CD4-positive, alpha-beta T cell (primary cell): Measurements from ENCODE around the gene PLAAT3. TPM values are rescaled to one million over a fixed set of nuclear protein-coding genes. Genes with fewer than 3 reads are reported as not detected.
"Not testable (repeated sequence)": the region's sequence is repeated elsewhere in the genome, so short reads cannot be mapped to it uniquely, and the experiment has no call there.

ENCODE experiments used
- ATAC-seq: fragments of 200-7000 bp; cut with Tn5 transposase; one replicate; pipeline ENCODE4 v1.10.0; 2022; ENCODE audit warnings: mild to moderate bottlenecking; ENCODE audit not compliant: poor library complexity
- CTCF ChIA-PET: fragments of 350-600 bp; sonication (Branson Sonifier 250); formaldehyde crosslinking; loops from one replicate; lab custom pipeline; 2021; ENCODE audit warnings: antibody characterized with exemption, inconsistent platforms; lab: Charles Lee
- POLR2A ChIA-PET: fragments of 350-600 bp; sonication (Branson Sonifier 250); formaldehyde crosslinking; loops from one replicate; lab custom pipeline; 2021; ENCODE audit warnings: antibody characterized with exemption, inconsistent platforms; lab: Charles Lee
- DNase-seq, 14 experiments: peaks; one replicate each; pipeline ENCODE4 v3.0.0-alpha.2; 2013 to 2020; ENCODE audit warnings: mixed read lengths in 2 of 14
- H3K27ac ChIP-seq, 2 donors: one replicate each; pipeline versions ENCODE4 v1.5.1 to v1.7.0; 2013; ENCODE audit warnings: low read length in 2 of 2, low read depth in 1 of 2, mild to moderate bottlenecking in 1 of 2
- H3K27me3 ChIP-seq, 2 experiments: 1 replicate in 1 of 2; 2 replicates in 1 of 2; pipeline versions ENCODE4 v1.6.1 to v1.7.0; 2013; ENCODE audit warnings: low read length in 2 of 2, control low read depth in 1 of 2, mild to moderate bottlenecking in 1 of 2, moderate library complexity in 1 of 2; ENCODE audit not compliant: insufficient read depth in 2 of 2, control insufficient read depth in 1 of 2
- H3K36me3 ChIP-seq: one replicate; pipeline ENCODE4 v1.6.1; 2013; ENCODE audit warnings: low read length, control low read depth; ENCODE audit not compliant: insufficient read depth
- H3K4me1 ChIP-seq: one replicate; pipeline ENCODE4 v1.6.1; 2013; ENCODE audit warnings: low read length, control low read depth; ENCODE audit not compliant: insufficient read depth
- H3K4me3 ChIP-seq: one replicate; pipeline ENCODE4 v1.5.1; 2013; ENCODE audit warnings: mild to moderate bottlenecking, low read length, moderate library complexity
- H3K9me3 ChIP-seq, 2 experiments: 1 replicate in 1 of 2; 2 replicates in 1 of 2; pipeline versions ENCODE4 v1.6.1 to v1.7.0; 2013; ENCODE audit warnings: low read length in 2 of 2, mild to moderate bottlenecking in 2 of 2, control low read depth in 1 of 2, moderate library complexity in 1 of 2; ENCODE audit not compliant: control insufficient read depth in 1 of 2, insufficient read depth in 1 of 2
- H3K27ac Mint-ChIP-seq: one replicate; pipeline ENCODE4 v1.8.0; 2020; ENCODE audit warnings: mixed read lengths
- H3K27me3 Mint-ChIP-seq: one replicate; pipeline ENCODE4 v1.8.0; 2021; ENCODE audit warnings: mixed read lengths
- H3K36me3 Mint-ChIP-seq: one replicate; pipeline ENCODE4 v1.8.0; 2021; ENCODE audit warnings: low read depth, mixed read lengths
- H3K4me1 Mint-ChIP-seq: one replicate; pipeline ENCODE4 v1.8.0; 2021; ENCODE audit warnings: low read depth, mixed read lengths
- H3K4me3 Mint-ChIP-seq: one replicate; pipeline ENCODE4 v1.8.0; 2020; ENCODE audit warnings: mild to moderate bottlenecking, mixed read lengths
- H3K9me3 Mint-ChIP-seq: one replicate; pipeline ENCODE4 v1.8.0; 2020; ENCODE audit warnings: mixed read lengths
- CTCF ChIP-seq: fragments of 200-600 bp; IDR thresholded peaks from one replicate; pipeline ENCODE4 v1.8.0; 2022; ENCODE audit warnings: antibody characterized with exemption, mild to moderate bottlenecking
- intact Hi-C, 2 experiments: fragments of 100-400 bp; cut with DNase I in 1 of 2; cut with micrococcal nuclease in 1 of 2; formaldehyde crosslinking; loops; one replicate each; pipeline versions ENCODE4 v1.15.1 to v1.9.0; 2023 to 2025; cut with DNase I, micrococcal nuclease
- total RNA-seq, 174 experiments: library from RNA in 2 of 174; stranded (reverse) in 2 of 174; gene quantifications; one replicate each; pipeline ENCODE4 v1.2.3 and lab custom pipeline; 2021 to 2026

Gene PLAAT3
- total RNA-seq, 2 experiments from 2014 or later = 2.4 to 3.6 TPM

DNA sequence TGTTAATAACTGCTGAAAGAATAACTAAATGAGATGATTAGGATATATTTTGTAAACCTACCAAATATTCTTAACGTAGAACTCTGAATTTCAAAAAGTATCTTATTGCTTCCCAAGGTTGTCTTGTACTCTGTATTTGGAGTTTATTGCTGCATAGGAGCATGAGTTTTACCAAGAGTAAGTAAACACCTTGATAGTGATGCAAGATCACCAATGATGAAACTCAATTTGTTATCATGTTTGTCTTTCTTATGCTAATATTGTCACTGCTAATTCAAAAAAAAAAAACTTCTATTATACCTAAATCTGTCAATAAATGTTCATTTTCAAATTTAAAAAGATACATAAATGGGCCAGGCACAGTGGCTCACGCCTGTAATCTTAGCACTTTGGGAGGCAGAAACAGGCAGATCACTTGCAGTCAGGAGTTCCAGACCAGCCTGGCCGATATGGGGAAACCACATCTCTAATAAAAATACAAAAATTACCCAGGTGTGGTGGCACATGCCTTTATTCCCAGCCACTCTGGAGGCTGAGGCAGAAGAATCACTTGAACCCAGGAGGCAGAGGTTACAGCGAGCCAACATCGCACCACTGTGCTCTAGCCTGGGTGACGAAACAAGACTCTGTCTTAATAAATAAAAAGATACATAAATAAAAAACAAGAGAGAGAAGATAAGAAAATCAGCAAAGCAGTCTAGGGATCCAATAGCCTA, 27.6 kb downstream of the PLAAT3 start:
- no peak overlapping the region for H3K4me3 ChIP-seq
- H3K27me3 ChIP-seq = no peaks in the 10 kb centered on the region
- no peak for ATAC-seq
- H3K4me1 ChIP-seq = peaks cover 5% of the 10 kb centered on the region
- H3K4me3 Mint-ChIP-seq = no peak overlapping the region
- no peak for DNase-seq
- H3K36me3 ChIP-seq = no peaks in the 10 kb centered on the region
- H3K9me3 Mint-ChIP-seq = peaks cover 6% of the 10 kb centered on the region
- ChIA-PET CTCF (no interaction called here), POLR2A (no interaction called here)
- H3K27ac Mint-ChIP-seq = no peak overlapping the region
- no peak overlapping the region for H3K27ac ChIP-seq
- peaks cover 17% of the 10 kb centered on the region for H3K4me1 Mint-ChIP-seq
- peaks cover 0 to under 1% of the 10 kb centered on the region in 2 experiments for H3K9me3 ChIP-seq
- TF ChIP-seq CTCF = no peak
- H3K27me3 Mint-ChIP-seq = no peaks in the 10 kb centered on the region
- peaks cover 13% of the 10 kb centered on the region for H3K36me3 Mint-ChIP-seq
- intact Hi-C loops = no loop called here

DNA sequence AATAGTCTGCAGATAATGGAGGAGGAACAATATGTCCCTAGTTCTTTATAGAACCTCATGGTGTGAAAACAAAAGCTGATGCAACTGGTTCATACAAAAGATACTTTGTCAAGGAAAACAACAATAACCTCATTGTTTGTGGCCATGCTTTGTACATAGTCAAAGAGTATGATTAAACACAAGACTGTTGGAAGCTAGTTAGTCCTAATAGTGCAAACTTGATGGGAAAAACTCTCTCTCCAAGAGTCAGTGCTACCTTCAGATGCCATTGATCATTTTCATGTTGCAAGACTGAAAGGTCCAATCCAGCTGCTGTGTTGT, 30.9 kb downstream of the PLAAT3 start:
- H3K27me3 ChIP-seq = no peaks in the 10 kb centered on the region
- DNase-seq (no peak), ATAC-seq (no peak)
- no peak for TF ChIP-seq CTCF
- H3K4me1 Mint-ChIP-seq = peaks cover 17% of the 10 kb centered on the region
- intact Hi-C loops = no loop called here
- H3K36me3 Mint-ChIP-seq = peaks cover 25% of the 10 kb centered on the region
- H3K9me3 ChIP-seq = peaks cover 5 to 6% of the 10 kb centered on the region in 2 experiments
- no peaks in the 10 kb centered on the region for H3K36me3 ChIP-seq
- ChIA-PET CTCF (interaction anchor here (1.4 kb wide), 1 partner anchor 32 kb away, joined by 3 read pairs; no protein-coding TSS in a partner anchor), POLR2A (interaction anchor here (1.2 to 2.4 kb wide), 2 partner anchors 9 to 48 kb away, joined by 3 to 8 read pairs; no protein-coding TSS in a partner anchor)
- no peak overlapping the region for H3K4me3 ChIP-seq
- H3K9me3 Mint-ChIP-seq = peaks cover 11% of the 10 kb centered on the region
- no peak overlapping the region for H3K27ac ChIP-seq
- H3K4me1 ChIP-seq = peaks cover 5% of the 10 kb centered on the region
- H3K27me3 Mint-ChIP-seq = no peaks in the 10 kb centered on the region
- no peak overlapping the region for H3K27ac Mint-ChIP-seq
- H3K4me3 Mint-ChIP-seq = no peak overlapping the region

GRCh38 chr11:63581224-63581623, 33.0 kb downstream of the PLAAT3 start:
- H3K4me1 ChIP-seq, H3K36me3 ChIP-seq, H3K9me3 ChIP-seq, DNase-seq, H3K27ac Mint-ChIP-seq, POLR2A ChIA-PET, H3K4me3 Mint-ChIP-seq, H3K27me3 Mint-ChIP-seq, H3K27me3 ChIP-seq, H3K27ac ChIP-seq, intact Hi-C loops, H3K4me3 ChIP-seq, CTCF ChIA-PET, ATAC-seq: not testable (repeated sequence)
- Mint-ChIP-seq H3K9me3 (peaks cover 11% of the 10 kb centered on the region), H3K36me3 (peaks cover 28% of the 10 kb centered on the region), H3K4me1 (peaks cover 17% of the 10 kb centered on the region)

DNA sequence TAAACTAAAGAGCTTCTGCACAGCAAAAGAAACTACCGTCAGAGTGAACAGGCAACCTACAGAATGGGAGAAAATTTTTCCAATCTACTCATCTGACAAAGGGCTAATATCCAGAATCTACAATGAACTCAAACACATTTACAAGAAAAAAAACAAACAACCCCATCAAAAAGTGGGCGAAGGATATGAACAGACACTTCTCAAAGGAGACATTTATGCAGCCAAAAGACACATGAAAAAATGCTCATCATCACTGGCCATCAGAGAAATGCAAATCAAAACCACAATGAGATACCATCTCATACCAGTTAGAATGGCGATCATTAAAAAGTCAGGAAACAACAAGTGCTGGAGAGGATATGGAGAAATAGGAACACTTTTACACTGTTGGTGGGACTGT, 35.4 kb downstream of the PLAAT3 start:
- H3K36me3 ChIP-seq, intact Hi-C loops, H3K27ac ChIP-seq, DNase-seq, H3K9me3 ChIP-seq, H3K27me3 ChIP-seq, H3K27ac Mint-ChIP-seq, H3K4me3 ChIP-seq, POLR2A ChIA-PET, H3K27me3 Mint-ChIP-seq, ATAC-seq, CTCF ChIA-PET, H3K4me3 Mint-ChIP-seq: not testable (repeated sequence)
- H3K4me1 ChIP-seq = peaks cover 19% of the 10 kb centered on the region
- Mint-ChIP-seq H3K36me3 (peaks cover 28% of the 10 kb centered on the region), H3K4me1 (peaks cover 33% of the 10 kb centered on the region), H3K9me3 (peaks cover 11% of the 10 kb centered on the region)
